T-helper 2 cell (primary cell): ENCODE data around the gene WNK2.

Experiments
- DNase-seq, 5 experiments: peaks; one replicate each; pipeline versions ENCODE4 v3.0.0 to v3.0.0-alpha.2; 2012 to 2022

The WNK2 gene

DNA sequence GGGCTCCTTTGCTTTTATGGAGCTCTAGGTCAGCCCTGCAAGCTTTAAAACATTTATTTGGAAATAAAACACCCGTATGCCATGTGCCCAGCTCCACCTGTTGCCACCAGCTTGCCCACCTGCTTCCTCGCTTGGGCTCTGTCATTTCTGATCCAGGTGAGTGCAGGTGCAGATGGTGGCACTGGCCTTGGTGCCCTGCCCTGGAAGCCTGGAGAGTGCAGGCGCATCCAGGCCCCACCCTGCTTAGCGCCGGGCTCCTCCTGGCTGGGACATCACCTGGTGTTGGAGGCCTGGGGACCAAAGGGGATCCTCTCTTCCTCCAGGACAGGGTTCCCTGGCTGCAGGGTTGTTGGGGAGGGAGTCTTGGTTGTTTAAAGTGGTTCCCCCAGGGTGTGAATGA, 35.8 kb downstream of the WNK2 start:
- no peak for DNase-seq

DNA sequence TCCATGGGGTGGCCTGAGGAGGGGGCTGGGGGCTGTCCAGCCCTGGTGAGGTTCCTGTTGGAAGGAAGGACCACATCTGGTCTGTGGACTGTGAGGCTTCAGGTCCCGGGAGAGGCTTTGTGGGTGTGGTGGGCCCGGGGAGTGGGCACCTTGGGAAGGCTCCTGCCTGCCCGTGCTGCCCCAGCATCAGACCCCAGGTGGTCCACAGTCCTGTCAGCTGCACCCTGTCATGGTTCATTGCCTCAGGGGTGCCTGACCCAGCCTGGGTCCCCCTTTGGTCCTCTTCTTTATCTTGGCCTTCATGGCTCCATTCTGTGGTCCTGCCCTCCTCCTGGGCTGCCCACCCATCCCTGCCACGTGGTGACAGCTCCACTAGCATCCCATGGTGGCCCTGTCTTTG, 36.7 kb downstream of the WNK2 start:
- no peak for DNase-seq

DNA sequence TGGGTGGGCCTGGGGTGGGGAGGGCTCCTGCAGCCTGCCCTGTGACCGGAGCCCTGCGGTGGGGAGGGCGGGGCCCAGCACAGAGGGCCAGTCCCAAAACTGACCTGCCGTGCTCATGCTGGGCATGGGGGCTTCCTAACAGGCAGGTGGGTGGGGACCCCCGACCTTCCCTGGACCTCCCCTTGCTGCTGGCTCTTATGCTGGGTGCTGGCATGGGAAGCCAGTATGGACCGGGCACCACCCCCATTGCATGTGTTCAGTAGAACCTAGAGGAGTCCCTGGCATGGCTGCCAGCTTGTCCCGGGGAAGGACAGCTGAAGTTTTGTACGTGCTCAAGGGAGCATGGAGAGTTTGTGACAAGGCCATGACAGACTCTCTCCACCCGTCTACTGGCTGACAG, 37.1 kb downstream of the WNK2 start:
- no peak for DNase-seq

DNA sequence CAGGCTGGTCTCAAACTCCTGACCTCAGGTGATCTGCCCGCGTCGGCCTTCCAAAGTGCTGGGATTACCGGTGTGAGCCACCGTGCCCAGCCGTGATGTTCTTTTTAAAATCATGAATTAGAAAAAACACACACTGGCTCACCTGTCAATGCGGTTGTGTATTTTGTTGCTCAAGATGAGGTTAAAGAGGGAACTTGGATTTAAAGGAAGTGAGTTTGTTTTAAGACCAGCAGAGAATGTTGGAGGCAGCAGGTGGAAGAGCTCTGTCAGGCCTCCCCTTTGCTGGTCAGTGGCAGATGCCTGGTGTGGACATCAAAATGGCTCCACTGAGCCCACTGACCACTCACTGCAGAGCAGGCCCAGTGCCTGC, 38.9 kb downstream of the WNK2 start:
- DNase-seq = no peak

DNA sequence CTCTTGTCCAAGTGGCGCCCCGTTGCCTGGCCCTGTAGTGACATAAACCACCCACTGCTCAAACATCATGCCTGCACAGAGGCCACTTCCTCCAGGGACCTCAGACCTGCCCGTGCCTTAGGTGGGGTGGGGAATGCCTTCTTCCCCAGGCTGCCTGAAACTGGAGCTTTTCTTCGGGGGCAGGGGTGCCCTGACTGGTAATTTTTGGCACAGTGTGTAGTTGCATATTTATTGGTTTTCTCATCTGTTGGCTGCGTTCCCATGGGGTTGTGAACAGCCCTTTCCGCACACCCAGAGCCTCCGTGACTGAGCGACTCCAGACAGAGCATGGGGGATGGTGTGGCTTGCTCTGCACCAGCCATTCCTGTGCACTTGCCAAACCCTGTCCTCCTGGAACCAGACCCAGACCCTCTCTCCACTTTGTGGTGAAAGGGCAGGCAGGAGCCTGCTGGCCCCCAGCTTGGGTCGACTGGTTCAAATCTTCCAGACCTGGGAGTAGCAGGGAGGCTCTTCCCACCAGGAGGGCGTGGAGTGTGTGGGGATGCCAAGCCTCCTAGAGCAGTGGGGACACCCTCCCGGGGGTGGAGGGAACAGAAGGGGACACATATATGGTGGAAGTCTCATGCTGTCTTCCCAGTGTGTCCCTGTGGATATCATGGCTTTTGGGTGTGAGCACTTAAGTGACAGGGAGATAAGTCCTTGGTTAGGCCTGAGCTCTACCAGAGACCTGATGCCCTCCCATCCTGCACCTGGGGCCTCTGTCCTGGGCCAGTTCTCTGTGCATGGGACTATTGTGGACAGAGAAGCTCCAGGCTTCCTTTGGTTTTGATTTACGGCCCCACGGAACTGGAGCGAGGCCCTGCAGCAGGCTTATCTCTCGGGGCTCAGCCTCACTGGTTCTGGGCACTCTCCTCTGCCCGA, 39.6 kb downstream of the WNK2 start:
- DNase-seq = no peak

DNA sequence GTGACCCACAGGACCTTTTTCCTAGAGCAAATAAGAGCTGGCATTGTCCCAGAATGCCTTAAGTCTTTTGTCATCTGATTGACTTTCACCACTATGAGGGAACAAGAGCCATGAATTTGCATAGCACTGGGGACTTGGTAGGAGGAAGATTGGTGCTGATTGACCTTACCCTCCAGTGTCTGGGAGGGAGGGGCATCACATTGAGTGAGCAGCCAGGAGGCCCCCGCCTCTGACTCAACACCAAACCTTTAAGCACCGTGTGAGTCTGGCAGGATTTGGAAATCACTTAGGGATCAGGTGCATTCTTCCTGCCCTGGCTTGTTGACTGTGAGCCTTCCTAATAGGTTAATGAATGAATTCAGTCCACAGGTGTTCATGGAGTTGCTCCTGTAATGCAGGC, 40.7 kb downstream of the WNK2 start:
- no peak for DNase-seq

DNA sequence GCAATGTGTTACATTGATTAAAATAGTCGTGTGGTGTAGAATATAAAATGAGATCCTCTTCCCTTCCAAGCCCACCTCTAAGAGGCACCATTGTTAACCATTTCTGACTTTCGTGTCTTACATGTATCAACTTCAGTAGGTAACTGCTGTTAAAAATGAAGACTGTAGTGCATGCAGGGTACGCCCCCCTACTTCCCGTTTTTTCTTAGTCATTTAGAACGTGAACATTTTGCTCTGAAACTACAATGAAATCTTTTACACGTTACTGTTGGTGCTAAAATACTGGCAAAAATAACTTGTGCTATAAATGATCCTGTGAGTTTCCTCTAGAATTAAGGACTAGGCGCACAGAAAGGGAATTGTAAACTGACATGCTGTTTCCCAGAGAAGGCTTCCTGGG, 41.5 kb downstream of the WNK2 start:
- DNase-seq = no peak

DNA sequence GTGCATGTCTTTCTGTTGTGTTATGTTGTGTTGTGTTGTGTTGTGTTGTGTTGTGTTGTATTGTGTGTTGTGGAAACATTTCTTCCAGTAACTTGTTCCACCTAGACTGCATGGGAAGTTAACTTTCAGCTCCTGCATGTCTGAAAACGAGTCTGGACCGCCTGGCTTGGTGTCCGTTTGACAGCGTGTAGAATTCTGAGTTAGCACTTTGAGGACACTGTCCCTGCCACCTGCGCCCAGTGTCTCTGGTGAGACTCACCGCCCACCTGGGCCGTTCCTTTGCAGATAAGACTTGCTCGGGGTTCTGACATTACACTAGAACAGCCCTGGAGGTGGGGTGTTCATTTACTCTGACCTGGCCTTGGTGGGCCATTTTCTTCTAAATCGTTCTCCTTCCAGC, 42.0 kb downstream of the WNK2 start:
- DNase-seq = no peak

DNA sequence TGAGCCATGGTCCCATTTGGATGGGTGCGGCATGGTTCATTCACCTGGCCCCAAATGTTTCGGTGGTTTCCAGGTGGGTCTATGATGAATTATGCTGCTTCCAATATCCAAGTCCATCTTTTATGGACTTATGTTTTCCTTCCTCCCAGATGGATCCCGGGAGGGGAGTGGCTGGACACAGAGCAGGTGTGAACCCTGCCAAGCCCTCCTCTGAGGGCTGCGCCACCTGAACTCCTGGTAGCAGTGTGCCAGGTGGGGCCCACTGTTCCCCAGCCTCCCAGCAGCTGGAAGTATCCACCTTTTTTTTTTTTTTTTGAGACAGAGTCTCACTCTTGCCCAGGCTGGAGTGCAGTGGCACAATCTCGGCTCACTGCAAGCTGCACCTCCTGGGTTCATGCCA, 42.9 kb downstream of the WNK2 start:
- no peak for DNase-seq

DNA sequence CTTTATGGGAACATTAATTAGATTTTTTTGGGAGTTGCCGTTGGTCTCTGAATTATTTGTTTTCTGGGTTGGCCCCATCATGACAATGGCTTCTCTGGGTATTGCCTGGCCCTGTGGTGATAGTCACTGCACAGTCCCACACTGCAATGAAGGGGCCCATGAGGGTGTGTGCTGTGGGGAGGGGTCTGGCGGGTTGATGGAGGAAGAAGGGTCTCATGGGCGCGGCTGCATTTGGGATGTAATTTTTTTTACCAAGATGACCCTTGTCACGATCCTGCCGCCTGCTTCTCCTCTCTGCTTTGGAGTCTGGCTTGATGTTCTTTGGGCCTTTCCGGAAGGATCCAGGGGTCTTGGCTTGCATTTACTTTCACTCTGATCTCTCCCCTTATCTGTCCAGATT, 44.1 kb downstream of the WNK2 start:
- DNase-seq = no peak

DNA sequence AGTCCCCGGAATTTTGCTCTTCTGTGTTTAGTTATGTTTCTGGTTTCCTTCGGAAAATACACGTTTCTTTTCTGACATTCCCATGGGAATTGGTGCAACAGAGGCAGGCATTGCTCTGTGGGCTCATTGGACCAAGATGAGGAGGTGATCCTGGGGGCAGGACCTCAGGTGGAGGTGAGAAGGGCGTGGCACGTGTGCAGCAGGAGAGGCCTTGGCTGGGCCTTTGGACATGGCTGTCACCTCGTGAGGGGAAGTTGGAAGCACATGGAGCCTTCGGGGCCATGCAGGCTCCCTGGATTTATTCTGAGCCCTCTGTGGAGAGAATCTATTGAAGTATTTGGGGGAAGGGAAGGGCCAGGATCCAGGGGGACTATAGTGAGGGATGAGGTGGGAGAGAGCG, 44.5 kb downstream of the WNK2 start:
- DNase-seq = no peak

DNA sequence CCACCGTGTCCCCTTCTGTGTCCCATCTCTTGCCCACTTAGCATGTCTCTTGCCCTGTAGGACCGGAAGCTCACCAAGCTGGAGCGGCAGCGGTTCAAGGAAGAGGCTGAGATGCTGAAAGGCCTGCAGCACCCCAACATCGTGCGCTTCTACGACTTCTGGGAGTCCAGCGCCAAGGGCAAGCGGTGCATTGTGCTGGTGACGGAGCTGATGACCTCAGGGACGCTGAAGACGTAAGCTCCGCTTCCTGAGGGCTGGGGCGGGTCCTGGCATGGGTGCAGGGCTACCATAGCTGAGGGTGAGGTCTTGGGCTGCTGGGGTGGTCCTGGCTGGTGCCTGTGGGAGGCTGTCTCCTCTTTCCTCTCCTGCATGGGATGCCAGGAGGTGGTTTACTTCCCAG, 45.7 kb downstream of the WNK2 start:
- no peak for DNase-seq

DNA sequence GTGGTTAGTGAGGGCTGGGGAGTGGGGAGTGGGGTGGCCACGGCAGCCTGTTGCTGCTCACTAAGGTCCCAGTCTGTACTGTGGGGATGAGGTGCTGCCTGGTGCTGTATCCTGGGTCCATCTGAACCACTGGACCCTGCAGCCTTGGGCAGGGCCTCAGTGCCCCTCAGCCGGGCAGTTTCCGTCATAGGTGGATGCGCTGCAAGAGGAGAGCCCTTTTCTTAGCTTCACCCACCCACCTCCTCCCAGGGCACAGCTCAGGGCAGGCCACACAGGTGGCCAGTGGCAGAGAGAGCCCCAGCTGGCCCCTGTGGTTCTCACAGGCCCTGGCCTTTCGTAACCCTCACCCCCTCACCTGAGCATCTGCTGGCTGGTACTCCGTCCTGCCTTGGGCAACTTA, 46.2 kb downstream of the WNK2 start:
- no peak for DNase-seq

DNA sequence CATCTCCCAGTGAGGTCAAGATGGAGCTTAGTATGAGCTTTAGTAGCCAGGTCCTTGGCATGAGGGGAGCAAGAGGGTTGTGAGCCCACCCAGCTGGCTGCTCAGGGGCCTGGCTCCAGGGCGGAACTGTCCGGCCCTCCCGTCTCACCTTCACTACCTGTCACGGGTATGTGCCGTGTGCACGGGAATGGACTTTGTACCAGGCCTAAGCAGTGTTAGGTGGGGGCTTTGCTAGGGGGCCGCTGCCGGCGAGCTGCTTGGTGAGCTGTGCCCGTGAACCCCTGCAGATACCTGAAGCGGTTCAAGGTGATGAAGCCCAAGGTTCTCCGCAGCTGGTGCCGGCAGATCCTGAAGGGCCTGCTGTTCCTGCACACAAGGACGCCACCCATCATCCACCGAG, 46.7 kb downstream of the WNK2 start:
- no peak for DNase-seq

DNA sequence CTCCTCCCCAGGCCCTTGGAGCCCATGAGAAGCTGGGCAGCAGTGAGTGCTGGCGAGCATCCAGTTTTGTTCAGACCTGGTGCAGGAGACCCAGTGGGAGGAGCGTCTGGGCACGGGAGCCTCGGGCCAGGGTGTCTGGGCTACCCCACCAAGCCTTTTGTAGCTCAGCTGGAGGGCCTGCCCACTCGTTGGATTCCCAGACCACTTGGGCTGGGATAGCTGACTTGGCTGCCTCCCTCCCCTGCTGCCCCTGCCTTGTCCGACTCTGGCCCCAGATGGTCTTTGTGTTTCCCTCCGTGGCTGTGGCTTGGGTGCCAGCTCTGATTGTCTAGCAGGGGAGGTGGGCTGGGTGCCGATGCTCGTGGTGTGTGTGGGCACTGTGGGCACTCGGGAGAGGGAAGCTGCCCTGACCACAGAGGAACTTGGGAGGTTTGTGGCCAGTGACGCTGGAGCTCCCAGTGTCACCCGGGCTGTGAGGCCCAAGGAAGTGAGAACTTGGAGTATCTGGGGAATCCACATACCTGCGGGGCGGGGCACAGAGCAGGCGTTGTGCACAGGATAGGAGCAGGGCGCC, 47.3 kb downstream of the WNK2 start:
- no peak for DNase-seq

DNA sequence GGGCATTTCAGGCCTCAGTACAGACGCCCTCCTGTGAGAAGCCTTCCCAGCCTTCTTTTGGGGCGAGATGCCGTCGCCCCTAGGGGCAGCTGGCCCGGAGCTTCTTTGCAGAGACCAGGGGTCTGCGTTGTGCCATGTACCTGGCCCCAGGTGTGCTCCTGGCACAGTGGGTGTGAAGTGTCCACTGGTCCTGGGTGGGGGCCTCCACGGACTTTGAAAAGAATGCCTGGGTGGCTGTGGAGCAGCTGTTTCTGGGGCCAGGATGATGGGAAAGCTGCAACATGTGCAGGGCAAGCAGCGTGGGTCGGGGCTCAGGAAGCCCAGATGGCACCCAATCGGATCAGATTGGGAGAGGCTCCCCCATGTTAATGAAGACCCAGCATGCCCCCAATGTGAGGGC, 47.8 kb downstream of the WNK2 start:
- no peak for DNase-seq

DNA sequence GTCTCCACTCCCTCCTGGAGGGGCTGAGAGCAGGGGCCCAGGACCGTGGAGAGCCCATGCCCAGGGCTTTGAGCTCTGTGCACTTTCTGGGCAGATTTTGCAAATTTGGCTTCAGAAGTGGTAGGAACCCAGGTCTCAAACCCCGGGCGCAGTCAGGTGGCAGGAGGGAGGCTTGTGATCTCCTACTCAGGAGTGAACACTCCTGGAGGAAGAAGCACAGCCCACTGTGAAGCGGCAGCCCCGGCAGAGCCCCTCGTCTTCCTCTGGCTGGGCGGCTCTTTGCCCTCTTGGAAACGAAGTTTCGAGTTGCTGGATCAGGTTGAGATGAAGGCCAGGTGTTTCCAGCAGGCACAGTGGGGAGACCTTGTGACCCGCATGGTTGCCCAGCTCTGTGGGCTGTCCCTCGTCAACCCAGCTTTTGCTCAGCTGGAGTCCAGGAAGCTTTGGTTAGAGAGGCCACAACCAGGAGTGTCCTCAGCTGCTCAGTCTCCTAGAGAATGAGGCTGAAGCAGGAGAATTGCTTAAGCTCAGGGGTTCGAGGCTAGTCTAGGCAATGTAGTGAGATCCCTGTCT, 48.5 kb downstream of the WNK2 start:
- no peak for DNase-seq

DNA sequence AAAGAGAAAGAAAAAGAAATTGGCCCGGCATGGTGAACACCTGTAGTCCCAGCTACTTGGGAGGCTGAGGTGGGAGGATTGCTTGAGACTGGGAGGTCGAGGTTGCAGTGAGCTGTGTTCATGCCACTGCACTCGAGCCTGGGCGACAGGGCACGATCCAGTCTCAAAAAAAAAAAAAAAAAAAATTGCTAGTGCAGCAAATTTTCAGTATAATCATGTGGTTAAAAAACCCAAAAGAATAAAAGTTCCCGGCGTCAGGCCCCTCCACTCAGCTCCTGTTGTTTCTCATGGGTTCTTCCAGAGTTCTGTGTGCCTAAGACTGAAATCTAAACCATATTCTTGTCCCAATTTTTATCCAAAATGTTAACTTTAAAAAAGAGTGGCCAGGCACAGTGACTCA, 49.1 kb downstream of the WNK2 start:
- no peak for DNase-seq

DNA sequence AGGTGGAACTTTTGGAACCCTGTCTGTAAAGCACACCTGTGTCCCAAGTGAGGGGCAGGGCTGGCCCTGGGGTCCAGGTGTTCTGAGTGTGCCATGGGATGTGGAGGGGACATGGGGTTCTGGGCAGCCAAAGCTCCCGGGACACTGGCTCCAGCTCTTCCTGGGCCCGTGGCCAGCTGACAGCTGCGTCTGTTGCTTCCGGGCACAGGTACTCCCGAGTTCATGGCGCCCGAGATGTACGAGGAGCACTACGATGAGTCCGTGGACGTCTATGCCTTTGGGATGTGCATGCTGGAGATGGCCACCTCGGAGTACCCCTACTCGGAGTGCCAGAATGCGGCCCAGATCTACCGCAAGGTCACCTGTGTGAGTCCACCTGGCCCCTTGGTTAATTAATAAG, 50.7 kb downstream of the WNK2 start:
- DNase-seq = no peak

DNA sequence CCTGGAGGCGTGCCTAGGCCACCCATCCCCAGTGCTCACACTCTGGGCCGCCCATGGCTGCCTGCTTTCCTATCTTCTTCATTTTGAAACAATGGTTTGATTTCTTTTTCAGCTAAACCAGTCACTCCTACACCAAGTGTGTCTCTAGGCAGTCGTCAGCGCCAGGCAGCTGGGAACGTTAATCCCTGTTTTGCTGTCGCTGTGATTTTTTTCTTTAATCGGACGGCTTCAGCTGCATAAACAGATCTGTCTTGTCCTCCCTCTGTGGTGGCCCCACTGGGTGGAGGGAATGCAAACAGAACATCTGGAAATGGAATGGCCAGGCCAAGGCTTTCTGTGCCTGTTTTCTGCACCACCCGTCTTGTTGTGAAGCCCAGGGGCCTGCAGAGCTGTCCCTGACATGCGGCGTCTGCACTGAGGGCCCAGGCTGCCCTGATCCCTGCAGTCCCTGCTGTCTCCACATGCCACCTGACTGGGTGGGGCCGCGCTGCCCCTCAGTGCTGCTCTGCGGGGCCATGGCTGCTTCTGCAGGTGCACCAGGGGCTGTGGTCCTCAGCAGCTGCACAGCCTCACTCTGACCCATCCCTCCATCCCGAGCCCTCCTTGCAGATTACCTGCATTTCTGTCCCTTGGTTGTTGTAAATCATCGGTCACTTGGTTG, 51.5 kb downstream of the WNK2 start:
- DNase-seq = no peak

DNA sequence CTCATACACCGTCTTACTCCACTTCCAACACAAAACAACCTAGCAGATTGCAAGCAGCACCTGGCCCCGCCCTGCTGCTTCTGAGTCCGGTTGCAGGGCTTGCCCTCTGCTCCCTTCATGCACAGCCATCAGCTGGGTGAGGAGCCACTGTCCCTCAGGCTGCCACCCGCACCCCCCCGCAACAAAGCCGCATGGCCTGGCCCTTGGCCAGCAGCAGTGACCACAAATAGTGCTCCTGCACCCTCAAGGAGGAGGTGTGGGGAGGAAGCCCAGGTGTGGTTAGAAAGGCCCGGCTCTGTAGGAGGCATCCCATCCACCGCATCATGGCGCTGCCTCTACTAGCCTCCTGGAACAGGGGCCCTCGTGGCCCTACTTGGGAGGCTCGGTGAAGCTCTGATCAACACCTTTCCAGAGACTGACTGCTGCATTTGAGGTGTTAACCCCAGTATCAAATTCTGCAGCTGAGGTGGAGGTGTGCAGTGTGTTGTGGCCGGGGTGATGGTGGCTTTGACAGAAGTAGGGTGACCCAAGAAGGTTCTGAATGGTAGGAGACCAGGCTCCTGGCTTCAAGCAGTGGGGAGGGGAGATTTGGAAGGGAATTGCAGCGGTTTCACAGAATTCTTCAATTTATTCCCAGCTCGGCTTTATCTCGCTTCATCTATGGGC, 52.7 kb downstream of the WNK2 start:
- peak in 1 of 5 experiments; percentile 50 for DNase-seq

DNA sequence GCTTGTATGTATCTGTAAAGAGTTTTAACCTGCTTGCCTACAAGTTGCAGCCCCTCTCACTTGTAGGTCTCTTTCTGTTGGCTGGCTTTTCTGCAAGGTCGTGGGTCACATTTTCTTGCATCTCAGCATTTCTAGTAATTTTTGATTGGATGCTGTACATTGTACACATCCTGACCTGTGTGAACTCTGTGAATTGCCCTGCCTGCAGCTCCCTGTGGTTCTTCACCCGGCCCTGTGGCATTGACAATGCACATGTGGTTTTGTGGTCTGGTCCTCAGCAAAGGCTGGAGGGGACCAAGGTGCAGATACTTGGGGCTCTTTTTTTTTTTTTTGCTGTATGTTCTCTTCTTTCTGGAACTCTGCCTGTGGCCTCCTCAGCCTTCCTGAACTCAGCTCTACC, 53.6 kb downstream of the WNK2 start:
- peak in 2 of 5 experiments; percentile 25 to 82 for DNase-seq
